Measurements from ENCODE around the gene VILL.

GRCh38 chr3:38015984-38016383, 25.4 kb downstream of the VILL start:
- no peak for TF ChIP-seq SIN3A (IDR thresholded peaks at IDR 0.05; ENCODE audit: low read depth)
- TF ChIP-seq RAD21 (IDR thresholded peaks at IDR 0.05; ENCODE audit: low read depth), result no peak
- TF ChIP-seq, protein P1, sequence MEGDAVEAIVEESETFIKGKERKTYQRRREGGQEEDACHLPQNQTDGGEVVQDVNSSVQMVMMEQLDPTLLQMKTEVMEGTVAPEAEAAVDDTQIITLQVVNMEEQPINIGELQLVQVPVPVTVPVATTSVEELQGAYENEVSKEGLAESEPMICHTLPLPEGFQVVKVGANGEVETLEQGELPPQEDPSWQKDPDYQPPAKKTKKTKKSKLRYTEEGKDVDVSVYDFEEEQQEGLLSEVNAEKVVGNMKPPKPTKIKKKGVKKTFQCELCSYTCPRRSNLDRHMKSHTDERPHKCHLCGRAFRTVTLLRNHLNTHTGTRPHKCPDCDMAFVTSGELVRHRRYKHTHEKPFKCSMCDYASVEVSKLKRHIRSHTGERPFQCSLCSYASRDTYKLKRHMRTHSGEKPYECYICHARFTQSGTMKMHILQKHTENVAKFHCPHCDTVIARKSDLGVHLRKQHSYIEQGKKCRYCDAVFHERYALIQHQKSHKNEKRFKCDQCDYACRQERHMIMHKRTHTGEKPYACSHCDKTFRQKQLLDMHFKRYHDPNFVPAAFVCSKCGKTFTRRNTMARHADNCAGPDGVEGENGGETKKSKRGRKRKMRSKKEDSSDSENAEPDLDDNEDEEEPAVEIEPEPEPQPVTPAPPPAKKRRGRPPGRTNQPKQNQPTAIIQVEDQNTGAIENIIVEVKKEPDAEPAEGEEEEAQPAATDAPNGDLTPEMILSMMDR (IDR thresholded peaks at IDR 0.05 in 2 of 3, conservative IDR thresholded peaks at IDR 0.05 in 1 of 3; ENCODE audit: borderline replicate concordance in 1 of 3, insufficient read depth in 1 of 3, low read depth in 2 of 3, low read length in 2 of 3), result no peak
- no peak for TF ChIP-seq POLR2A (IDR thresholded peaks at IDR 0.05; ENCODE audit: borderline replicate concordance, extremely low read depth, insufficient read depth, insufficient read length)
- no peak for TF ChIP-seq EZH2 (IDR thresholded peaks at IDR 0.05)
- no peak for TF ChIP-seq EGR1 (IDR thresholded peaks at IDR 0.05; ENCODE audit: low read depth)
- TF ChIP-seq, protein P2, sequence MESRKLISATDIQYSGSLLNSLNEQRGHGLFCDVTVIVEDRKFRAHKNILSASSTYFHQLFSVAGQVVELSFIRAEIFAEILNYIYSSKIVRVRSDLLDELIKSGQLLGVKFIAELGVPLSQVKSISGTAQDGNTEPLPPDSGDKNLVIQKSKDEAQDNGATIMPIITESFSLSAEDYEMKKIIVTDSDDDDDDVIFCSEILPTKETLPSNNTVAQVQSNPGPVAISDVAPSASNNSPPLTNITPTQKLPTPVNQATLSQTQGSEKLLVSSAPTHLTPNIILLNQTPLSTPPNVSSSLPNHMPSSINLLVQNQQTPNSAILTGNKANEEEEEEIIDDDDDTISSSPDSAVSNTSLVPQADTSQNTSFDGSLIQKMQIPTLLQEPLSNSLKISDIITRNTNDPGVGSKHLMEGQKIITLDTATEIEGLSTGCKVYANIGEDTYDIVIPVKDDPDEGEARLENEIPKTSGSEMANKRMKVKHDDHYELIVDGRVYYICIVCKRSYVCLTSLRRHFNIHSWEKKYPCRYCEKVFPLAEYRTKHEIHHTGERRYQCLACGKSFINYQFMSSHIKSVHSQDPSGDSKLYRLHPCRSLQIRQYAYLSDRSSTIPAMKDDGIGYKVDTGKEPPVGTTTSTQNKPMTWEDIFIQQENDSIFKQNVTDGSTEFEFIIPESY (IDR thresholded peaks at IDR 0.05; ENCODE audit: extremely low read depth, insufficient replicate concordance, low read length), result no peak
- TF ChIP-seq EZH2phosphoT487 (IDR thresholded peaks at IDR 0.05; ENCODE audit: borderline replicate concordance), result no peak
